Breast epithelium (tissue), 3 donors: ENCODE measurements around the gene NCOA4.

Experiments
- CTCF ChIP-seq, 3 donors: fragments of 450-650 bp; IDR thresholded peaks; one replicate each; pipeline ENCODE4 v1.5.1; 2016 to 2017; ENCODE audit warnings: antibody characterized with exemption in 3 of 3, mild to moderate bottlenecking in 3 of 3, moderate library complexity in 3 of 3
- POLR2A ChIP-seq: fragments of 450-650 bp; IDR thresholded peaks from one replicate; pipeline ENCODE4 v1.6.1; 2016; ENCODE audit warnings: antibody characterized with exemption, mild to moderate bottlenecking, moderate library complexity

DNA sequence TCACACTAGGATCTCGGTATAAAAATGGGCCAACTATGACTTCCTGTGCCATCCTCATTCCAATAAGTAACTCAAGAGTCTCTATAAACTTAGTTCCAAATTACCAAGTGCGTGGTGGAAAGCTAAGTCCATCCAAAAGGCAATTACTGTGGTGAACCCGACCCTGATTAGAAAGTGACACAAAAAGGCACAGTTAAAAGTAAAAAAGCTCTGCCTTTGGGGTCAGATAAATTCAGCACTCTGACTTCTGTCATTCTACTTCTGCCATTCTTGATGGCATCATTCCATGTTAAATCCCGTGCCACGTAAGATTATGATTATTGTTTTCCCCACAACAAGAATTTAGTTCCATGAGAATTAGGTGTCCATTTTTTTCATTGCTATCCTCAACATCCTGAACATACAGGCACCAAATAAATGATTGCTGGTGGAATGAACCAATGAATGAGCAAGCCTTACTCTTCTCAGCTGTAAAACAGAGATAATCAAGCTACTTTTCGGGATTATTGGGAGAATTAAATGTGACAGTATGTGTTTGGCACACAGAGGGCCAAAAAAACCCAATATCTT, 877 bp downstream of the NCOA4 start:
- TF ChIP-seq CTCF (IDR thresholded peaks at IDR 0.05) (no peak), POLR2A (no peak)
